ENCODE measurements around the gene DCUN1D5. TPM values are rescaled to one million over a fixed set of nuclear protein-coding genes. Genes with fewer than 3 reads are reported as not detected.

DCUN1D5 gene
- total and polyA plus RNA-seq, 7 donors = 9.7 to 64.6 (median 38.8) TPM

- H3K4me3 ChIP-seq = no peak overlapping the region
- H3K36me3 ChIP-seq = no peaks in the 10 kb centered on the region
- DNase-seq = no peak
- TF ChIP-seq POLR2AphosphoS5 (IDR thresholded peaks at IDR 0.05) (no peak), EP300 (IDR thresholded peaks at IDR 0.05) (no peak), CTCF (IDR thresholded peaks at IDR 0.05) (no peak), POLR2A (IDR thresholded peaks at IDR 0.05) (no peak)
- H3K27ac ChIP-seq = no peak overlapping the region
- intact Hi-C loops (cut with DNase I) = loop anchor here (5.0 kb wide), 2 partner anchors 219 to 239 kb away; no protein-coding TSS in a partner anchor
- 84 to 90% methylated on average over 1 of the region's 1 CpG for WGBS, 2 donors
- no peaks in the 10 kb centered on the region for H3K9me3 ChIP-seq
- H3K27me3 ChIP-seq = no peaks in the 10 kb centered on the region
- no peaks in the 10 kb centered on the region for H3K4me1 ChIP-seq
These were observed 40.7 kb downstream of the DCUN1D5 start for GRCh38 chr11:103051151-103051801.

- no peak for TF ChIP-seq POLR2A (IDR thresholded peaks at IDR 0.05)
- TF ChIP-seq POLR2AphosphoS5 (IDR thresholded peaks at IDR 0.05) = no peak
- TF ChIP-seq EP300 (IDR thresholded peaks at IDR 0.05) = no peak
- TF ChIP-seq CTCF (IDR thresholded peaks at IDR 0.05) = no peak
- intact Hi-C loops (cut with DNase I) = loop anchor here (5.0 kb wide), 2 partner anchors 218 to 238 kb away; no protein-coding TSS in a partner anchor
- no peak for DNase-seq
- Histone ChIP-seq H3K4me1 (no peaks in the 10 kb centered on the region), H3K36me3 (no peaks in the 10 kb centered on the region), H3K4me3 (no peak overlapping the region), H3K9me3 (no peaks in the 10 kb centered on the region), H3K27me3 (no peaks in the 10 kb centered on the region), H3K27ac (no peak overlapping the region)
These were observed 41.6 kb downstream of the DCUN1D5 start for GRCh38 chr11:103050351-103050750.

- Histone ChIP-seq H3K36me3 (no peaks in the 10 kb centered on the region), H3K27me3 (no peaks in the 10 kb centered on the region), H3K27ac (no peak overlapping the region), H3K9me3 (no peaks in the 10 kb centered on the region), H3K4me1 (no peaks in the 10 kb centered on the region), H3K4me3 (no peak overlapping the region)
- TF ChIP-seq EP300 (IDR thresholded peaks at IDR 0.05) (no peak), CTCF (IDR thresholded peaks at IDR 0.05) (no peak), POLR2A (IDR thresholded peaks at IDR 0.05) (no peak), POLR2AphosphoS5 (IDR thresholded peaks at IDR 0.05) (no peak)
- intact Hi-C loops (cut with DNase I) = no loop called here
- DNase-seq = no peak
These were observed 44.1 kb downstream of the DCUN1D5 start for GRCh38 chr11:103047837-103048236.

- TF ChIP-seq POLR2A (IDR thresholded peaks at IDR 0.05) (no peak), POLR2AphosphoS5 (IDR thresholded peaks at IDR 0.05) (no peak), EP300 (IDR thresholded peaks at IDR 0.05) (no peak), CTCF (IDR thresholded peaks at IDR 0.05) (no peak)
- no peak overlapping the region for H3K4me3 ChIP-seq
- intact Hi-C loops (cut with DNase I) = no loop called here
- H3K4me1 ChIP-seq = no peaks in the 10 kb centered on the region
- no peak overlapping the region for H3K27ac ChIP-seq
- no peaks in the 10 kb centered on the region for H3K27me3 ChIP-seq
- 56 to 74% methylated on average over 7 of the region's 7 CpGs for WGBS, 2 donors
- no peaks in the 10 kb centered on the region for H3K9me3 ChIP-seq
- no peaks in the 10 kb centered on the region for H3K36me3 ChIP-seq
- no peak for DNase-seq
These were observed 47.9 kb downstream of the DCUN1D5 start for GRCh38 chr11:103043826-103044678.
